ENCODE measurements around the gene HIP1R.
A peak's percentile ranks its signal among the peaks of the same experiment; 100 is the strongest.
"Not testable (repeated sequence)": the region's sequence is repeated elsewhere in the genome, so short reads cannot be mapped to it uniquely, and the experiment has no call there.

Gene HIP1R

DNA sequence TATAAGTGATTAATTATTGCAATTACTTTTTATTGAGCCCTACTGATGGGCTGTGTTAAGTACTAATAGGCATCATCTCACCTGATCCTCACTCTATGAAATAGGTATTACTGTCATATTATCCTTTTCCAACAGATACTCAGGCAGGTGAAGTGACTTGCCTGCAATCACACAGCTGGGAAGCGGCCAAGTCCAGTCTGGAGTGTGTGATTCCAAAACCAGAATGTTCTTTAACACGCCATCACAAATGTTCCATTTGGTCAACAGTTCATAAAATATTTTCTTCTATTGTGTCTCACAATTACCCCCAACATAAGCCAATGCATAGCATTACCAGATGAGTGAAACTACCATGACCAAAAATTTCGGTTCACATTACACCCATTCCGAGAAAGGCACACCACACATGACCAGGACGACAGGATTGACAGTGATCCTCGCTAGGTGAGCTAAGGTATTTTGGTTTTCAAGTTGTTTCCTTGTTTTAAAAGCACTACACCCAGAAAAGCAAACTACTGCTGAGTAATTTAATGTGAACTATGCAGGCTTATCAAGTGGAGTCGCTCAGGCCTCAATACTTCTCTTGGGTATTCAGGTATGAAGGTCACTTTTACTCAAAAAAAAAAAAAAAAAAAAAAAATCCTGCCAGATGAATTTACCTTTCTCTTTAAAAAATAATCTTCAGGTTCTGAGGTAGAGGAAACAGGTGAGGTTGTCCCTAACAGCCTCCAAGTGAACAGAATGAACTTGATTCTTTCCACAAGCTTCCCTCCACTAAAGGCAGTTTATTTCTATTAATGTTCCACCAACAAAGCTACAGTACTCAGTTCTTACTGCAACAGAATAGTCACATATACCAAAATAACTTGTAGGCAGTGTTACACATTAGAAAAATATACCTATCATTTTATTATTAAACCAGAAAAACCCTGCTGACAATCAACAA lies 58.2 kb downstream of the HIP1R start:
- DNase-seq (ENCODE audit: low spot score) = no peak

DNA sequence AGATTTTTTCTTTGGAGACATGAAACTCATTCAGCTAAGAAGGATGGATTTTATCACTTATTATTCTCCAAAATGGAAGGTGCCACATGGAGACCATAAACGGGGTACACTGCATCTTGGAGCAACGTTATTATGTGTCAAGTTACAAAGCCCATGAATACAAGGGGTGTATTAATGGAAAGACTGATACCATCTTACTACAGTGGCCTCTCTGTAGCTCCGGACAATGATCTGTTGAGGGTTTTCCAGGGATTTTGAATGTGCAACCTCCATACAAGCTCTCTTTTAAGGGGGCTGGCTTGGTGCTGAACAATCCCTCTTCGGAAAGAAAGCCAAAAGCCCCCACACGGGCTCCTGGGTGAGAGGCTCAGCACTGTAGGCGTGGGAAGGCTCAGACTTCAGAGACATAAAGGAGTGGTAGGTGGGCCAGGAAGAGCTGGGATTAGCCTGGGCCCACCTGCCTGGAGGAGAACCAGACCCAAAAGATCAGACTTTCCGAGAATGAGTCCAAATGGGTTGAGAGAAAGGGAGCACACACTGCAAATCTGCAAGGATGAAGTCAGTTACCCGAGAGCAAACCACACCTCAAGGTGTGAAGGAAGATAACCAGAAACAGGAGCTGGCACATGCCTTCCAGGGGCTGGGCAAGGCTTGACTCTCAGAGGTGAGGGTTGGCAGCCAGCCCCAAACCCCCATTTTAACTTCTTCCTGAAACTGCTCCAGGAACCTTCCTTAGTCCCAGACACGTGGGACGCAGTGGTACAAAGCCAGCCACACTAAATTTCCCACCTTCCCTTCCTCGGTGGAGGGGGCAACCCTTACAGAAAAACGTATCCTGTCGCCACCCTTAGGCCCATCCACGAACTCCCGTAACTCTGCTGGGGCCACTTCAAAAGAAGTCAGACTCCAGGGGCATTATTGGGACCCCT lies 59.2 kb downstream of the HIP1R start:
- no peak for DNase-seq (ENCODE audit: low spot score)

DNA sequence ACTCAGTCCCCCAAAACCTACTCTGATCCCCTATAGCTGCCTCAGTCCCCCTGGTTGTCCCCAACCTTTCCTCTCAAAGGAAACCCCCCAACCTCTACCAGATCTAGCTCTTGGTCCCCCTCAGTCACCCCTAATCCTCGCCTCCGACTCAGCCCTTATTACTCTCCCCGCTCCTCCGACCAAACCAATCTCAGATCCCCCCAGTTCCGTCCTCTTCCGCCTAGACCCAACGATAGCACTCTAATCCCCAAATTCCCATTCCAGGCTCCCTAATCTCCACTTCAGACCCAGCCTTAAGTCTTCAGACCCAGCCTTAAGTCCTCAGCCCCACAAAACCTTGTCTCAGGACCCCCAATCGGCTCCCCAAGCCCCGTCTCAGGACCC lies 60.1 kb downstream of the HIP1R start:
- DNase-seq (ENCODE audit: low spot score) = no peak

DNA sequence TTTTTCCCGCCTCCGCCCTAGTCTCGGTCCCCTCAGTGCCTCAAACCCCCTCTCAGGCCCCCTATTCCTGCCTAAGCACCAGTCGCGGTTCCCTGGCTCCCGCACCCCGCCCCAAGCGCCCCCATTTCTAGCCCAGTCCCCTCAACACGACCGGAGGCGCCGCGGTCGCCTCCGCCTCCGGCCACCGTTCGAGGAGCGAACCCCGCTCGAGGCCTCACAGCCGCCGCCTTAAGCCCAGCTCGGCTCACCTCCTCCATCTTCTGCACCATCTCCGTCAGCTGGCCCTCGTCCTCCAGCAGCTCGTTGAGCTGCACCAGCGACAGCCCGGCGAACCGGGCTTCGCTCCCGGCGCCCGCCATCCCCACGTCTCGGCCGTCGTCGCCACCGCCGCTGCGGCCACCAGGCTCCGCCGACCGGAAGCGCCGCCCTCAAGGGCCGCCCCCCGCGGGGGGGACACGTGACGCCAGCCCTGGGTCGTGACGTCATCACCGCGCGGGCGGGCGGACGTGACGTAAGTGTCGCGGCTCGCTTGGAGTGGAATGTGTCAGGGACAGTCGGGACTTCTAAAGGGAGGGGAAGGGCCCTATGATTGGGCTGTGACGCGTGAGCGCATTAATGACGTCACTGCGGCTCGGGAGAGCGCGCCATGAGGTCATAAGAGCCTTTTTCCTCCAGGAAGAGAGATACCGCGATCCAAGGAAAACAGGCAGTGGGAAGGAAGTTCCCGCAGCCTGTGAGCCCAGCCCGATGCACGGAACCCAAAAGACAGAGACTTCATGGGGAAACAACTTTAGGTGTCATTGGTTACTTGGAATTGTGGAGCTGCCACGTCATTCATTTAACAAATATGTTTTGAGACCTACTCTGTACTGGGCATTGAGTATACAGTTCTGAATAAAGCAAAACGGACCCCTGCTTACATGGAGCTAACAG lies 60.7 kb downstream of the HIP1R start, which contains the start of gene VPS37B:
Gene VPS37B (minus strand): TSS at position 421 of the 933 bp plus-strand sequence. CDS start 62 bp downstream, at position 359.
- DNase-seq (ENCODE audit: low spot score) = peak; percentile 68

DNA sequence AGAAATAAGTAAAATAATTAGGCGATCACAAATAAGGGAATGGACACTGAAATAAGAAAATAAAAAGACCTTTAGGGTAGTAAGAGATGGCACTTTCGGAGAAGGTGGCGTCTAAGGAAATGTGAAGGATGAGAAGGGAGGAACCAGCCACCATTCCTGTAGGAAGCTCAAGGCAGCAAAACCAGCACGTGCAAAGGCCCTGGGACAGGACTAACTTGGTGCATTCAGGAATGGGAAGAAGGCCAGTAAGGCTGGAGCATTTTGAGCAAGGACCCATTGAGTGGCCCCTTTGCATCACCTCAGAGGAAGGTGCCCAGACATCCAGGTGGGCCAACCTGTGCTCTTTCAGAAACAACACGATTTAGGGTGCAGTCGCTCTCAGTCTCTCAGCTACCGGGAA lies 61.4 kb downstream of the HIP1R start:
- DNase-seq (ENCODE audit: low spot score) = no peak

DNA sequence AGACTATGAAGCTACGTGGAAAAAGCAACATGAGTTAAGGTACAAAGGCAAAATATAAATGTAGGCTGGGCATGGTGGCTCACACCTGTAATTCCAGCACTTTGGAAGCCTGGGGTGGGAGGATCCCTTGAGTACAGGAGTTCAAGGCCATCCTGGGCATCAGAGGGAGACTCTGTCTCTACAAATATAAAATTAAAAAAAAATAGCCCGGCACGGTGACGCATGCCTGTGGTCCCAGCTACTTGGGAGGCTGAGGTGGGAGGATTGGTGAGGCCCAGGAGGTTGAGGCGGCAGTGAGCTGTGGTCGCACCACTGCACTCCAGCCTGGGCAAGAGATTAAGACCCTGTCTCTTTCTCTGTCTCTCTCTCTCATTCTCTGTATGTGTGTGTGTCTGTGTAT lies 64.6 kb downstream of the HIP1R start:
- no peak for DNase-seq (ENCODE audit: low spot score)

DNA sequence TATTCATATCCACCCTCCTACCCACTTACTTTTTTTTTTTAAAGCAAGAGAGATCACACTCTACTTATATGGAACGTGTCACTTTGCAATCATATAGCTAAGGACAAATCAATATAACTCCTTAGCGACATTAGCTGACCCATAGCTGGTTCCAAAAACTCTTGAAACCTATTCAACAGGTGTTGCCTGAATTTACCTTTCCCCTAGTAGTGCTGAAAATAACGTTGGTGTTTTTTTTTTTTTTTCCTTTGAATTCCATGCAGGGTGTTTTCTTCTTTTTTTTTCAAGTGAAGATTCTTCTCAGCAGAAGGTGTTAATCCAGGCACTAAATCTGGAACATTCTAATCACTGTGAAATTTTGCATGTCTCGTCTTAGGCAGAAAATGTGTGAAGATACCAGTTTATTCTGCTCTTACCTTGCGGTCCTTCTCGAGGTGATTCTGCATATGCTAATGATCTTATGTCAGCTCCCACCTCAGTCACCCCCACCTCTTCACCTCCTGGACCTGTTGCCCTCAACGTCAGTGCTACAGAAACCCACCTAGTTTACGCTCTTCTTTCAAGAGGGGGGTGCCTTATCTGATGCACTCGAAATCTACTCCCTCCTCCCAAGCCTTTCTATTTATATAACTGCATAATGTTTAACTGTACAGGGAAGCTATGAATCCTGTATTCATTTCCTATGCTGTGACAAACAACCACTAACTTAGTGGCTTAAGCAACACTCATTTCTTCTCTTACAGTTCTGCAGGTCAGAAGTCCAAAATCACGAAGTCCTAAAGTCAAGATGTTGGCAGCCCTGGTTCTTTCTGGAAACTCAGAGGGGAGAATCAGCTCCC lies 67.8 kb downstream of the HIP1R start:
- no peak for DNase-seq (ENCODE audit: low spot score)

DNA sequence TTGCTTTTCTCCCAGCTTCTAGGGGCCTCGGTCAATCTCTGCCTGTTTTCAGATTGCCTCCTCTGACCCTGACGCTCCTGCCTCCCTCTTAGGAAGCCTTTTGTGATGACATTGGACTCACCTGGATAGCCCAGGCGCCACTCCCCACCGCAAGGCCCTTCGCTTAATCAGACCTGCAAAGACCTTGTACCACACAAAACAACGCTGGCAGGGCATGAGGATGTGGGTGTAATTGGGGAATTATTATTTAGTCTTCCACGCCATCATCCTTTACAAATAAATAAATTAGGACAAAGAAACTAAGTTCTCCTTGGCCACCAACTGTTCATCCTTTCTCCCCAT lies 68.4 kb downstream of the HIP1R start:
- no peak for DNase-seq (ENCODE audit: low spot score)

DNA sequence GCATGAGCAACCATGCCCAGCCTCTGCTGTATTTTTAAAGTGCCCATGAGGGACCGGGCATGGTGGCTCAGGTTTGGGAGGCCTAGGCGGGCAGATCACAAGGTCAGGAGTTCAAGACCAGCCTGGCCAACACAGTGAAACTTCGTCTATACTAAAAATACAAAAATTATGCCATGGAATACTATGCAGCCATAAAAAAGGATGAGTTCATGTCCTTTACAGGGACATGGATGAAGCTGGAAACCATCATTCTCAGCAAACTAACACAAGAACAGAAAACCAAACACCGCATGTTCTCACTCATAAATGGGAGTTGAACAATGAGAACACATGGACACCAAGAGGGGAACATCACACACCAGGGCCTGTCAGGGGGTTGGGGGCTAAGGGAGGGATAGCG lies 70.0 kb downstream of the HIP1R start:
- not testable (repeated sequence) for DNase-seq (ENCODE audit: low spot score)

DNA sequence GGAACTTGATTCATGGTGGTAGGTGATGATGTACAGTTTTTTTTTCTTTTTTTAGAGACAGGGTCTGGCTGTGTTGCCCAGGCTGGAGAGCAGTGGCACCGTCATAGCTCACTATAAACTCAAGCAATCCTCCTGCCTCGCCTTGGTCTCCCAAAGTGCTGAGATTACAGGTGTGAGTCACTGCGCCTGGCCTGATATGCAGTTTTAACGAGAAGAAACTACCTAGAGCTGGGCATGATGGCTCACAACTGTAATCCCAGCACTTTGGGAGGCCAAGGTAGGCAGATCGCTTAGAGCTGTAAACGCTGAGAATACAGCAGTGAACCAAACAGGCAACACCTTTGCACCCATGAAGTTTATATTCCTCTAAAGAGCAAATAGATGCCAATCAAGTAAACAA lies 73.7 kb downstream of the HIP1R start:
- no peak for DNase-seq (ENCODE audit: low spot score)

DNA sequence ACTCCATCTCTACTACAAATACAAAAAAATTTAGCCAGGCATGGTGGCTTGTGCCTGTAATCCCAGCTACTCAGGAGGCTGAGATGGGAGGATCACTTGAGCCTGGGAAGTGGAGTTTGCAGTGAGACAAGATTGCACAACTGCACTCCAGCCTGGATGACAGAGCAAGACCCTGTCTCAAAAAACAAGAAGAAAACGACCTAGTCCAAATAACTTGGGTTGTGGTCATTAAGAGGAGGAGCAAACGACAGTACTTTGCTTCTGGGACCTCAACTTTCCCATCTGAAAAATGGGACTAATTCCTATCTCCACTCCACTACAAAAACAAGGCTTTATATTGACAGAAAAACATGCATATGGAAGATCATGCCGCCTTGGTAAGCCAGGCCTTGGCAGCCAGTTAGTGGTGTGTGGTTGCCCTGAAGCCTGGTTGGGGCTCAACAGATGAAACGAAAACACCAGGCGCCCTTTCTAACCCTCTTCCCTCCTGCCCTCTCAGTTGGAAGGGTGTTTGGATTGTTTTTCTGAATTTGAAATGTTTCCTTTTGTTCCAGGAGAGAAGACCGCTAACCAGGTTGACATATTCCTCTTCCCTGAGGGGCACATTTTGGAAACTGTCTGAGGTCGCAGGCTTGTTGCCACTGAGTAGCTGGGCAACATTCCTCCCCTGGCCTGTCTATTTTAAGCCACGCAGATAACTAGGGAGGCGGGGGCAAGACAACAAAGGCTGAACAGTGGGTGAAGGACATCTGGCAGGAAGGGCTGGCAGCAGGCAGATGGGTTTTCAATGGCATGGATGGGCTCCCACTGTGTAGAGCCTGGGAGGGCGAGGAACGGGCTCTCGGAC lies 74.4 kb downstream of the HIP1R start:
- DNase-seq (ENCODE audit: low spot score) = no peak

Measured in HuH-7.5 (cell line).